Measurements from ENCODE around the gene TRAPPC6A. TPM values are rescaled to one million over a fixed set of nuclear protein-coding genes. Genes with fewer than 3 reads are reported as not detected.

TRAPPC6A gene
- total and polyA plus RNA-seq, 2 of the 13 experiments (the other 11 are each of a cell fraction or from before 2014, with no cell fraction given): 6.5 to 21.0 TPM

- TF ChIP-seq PAWR (CRISPR knock-in tag; IDR thresholded peaks at IDR 0.05; ENCODE audit: borderline replicate concordance) (no peak), KLF12 (CRISPR knock-in tag; IDR thresholded peaks at IDR 0.05; ENCODE audit: borderline replicate concordance) (peak; percentile 20), AHR (CRISPR knock-in tag; IDR thresholded peaks at IDR 0.05) (no peak), REXO4 (CRISPR knock-in tag; IDR thresholded peaks at IDR 0.05; ENCODE audit: borderline replicate concordance) (no peak), SNAI1 (CRISPR knock-in tag; IDR thresholded peaks at IDR 0.05; ENCODE audit: borderline replicate concordance) (no peak), USF2 (IDR thresholded peaks at IDR 0.05; ENCODE audit: low read depth, low read length) (no peak), USF2 (CRISPR knock-in tag; IDR thresholded peaks at IDR 0.05; ENCODE audit: borderline replicate concordance) (no peak; the same call in 1 of the 2 replicates), MTF1 (CRISPR knock-in tag; IDR thresholded peaks at IDR 0.05) (no peak), ZNF724P (CRISPR knock-in tag; IDR thresholded peaks at IDR 0.05; ENCODE audit: borderline replicate concordance) (0 out of 2 replicates have a peak, but pooled peaks have one; percentile 22), SKI (IDR thresholded peaks at IDR 0.05; ENCODE audit: partially characterized antibody) (peak; percentile 48), ZNF335 (CRISPR knock-in tag; IDR thresholded peaks at IDR 0.05) (no peak), ZNF180 (CRISPR knock-in tag; IDR thresholded peaks at IDR 0.05; ENCODE audit: borderline replicate concordance, low read depth) (no peak), NRL (CRISPR knock-in tag; IDR thresholded peaks at IDR 0.05; ENCODE audit: borderline replicate concordance) (no peak; the same call in 1 of the 2 replicates), ATM (IDR thresholded peaks at IDR 0.05; ENCODE audit: borderline replicate concordance) (no peak), ZNF704 (CRISPR knock-in tag; IDR thresholded peaks at IDR 0.05; ENCODE audit: borderline replicate concordance) (no peak; the same call in 1 of the 2 replicates), AGO2 (optimal IDR thresholded peaks at IDR 0.05; ENCODE audit: low read depth, low read length) (peak; percentile 57), YY1 (IDR thresholded peaks at IDR 0.05; ENCODE audit: insufficient read depth, insufficient replicate concordance, low read depth, low read length) (no peak)
- TF ChIP-seq, protein P1, sequence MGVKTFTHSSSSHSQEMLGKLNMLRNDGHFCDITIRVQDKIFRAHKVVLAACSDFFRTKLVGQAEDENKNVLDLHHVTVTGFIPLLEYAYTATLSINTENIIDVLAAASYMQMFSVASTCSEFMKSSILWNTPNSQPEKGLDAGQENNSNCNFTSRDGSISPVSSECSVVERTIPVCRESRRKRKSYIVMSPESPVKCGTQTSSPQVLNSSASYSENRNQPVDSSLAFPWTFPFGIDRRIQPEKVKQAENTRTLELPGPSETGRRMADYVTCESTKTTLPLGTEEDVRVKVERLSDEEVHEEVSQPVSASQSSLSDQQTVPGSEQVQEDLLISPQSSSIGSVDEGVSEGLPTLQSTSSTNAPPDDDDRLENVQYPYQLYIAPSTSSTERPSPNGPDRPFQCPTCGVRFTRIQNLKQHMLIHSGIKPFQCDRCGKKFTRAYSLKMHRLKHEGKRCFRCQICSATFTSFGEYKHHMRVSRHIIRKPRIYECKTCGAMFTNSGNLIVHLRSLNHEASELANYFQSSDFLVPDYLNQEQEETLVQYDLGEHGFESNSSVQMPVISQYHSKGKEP (CRISPR knock-in tag; IDR thresholded peaks at IDR 0.05): no peak
- TF ChIP-seq, protein P2, sequence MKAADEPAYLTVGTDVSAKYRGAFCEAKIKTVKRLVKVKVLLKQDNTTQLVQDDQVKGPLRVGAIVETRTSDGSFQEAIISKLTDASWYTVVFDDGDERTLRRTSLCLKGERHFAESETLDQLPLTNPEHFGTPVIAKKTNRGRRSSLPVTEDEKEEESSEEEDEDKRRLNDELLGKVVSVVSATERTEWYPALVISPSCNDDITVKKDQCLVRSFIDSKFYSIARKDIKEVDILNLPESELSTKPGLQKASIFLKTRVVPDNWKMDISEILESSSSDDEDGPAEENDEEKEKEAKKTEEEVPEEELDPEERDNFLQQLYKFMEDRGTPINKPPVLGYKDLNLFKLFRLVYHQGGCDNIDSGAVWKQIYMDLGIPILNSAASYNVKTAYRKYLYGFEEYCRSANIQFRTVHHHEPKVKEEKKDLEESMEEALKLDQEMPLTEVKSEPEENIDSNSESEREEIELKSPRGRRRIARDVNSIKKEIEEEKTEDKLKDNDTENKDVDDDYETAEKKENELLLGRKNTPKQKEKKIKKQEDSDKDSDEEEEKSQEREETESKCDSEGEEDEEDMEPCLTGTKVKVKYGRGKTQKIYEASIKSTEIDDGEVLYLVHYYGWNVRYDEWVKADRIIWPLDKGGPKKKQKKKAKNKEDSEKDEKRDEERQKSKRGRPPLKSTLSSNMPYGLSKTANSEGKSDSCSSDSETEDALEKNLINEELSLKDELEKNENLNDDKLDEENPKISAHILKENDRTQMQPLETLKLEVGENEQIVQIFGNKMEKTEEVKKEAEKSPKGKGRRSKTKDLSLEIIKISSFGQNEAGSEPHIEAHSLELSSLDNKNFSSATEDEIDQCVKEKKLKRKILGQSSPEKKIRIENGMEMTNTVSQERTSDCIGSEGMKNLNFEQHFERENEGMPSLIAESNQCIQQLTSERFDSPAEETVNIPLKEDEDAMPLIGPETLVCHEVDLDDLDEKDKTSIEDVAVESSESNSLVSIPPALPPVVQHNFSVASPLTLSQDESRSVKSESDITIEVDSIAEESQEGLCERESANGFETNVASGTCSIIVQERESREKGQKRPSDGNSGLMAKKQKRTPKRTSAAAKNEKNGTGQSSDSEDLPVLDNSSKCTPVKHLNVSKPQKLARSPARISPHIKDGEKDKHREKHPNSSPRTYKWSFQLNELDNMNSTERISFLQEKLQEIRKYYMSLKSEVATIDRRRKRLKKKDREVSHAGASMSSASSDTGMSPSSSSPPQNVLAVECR (CRISPR knock-in tag; IDR thresholded peaks at IDR 0.05; ENCODE audit: borderline replicate concordance): peak; percentile 73
Measured at GRCh38 chr19:45179072-45179891, 1.2 kb upstream of the TRAPPC6A start (continued).

Measured in HepG2 (cell line).